ENCODE data around the gene EXD3. TPM values are rescaled to one million over a fixed set of nuclear protein-coding genes. Genes with fewer than 3 reads are reported as not detected.

Gene EXD3
- total RNA-seq, 1 donor from 2014 or later = 16.7 TPM

DNA sequence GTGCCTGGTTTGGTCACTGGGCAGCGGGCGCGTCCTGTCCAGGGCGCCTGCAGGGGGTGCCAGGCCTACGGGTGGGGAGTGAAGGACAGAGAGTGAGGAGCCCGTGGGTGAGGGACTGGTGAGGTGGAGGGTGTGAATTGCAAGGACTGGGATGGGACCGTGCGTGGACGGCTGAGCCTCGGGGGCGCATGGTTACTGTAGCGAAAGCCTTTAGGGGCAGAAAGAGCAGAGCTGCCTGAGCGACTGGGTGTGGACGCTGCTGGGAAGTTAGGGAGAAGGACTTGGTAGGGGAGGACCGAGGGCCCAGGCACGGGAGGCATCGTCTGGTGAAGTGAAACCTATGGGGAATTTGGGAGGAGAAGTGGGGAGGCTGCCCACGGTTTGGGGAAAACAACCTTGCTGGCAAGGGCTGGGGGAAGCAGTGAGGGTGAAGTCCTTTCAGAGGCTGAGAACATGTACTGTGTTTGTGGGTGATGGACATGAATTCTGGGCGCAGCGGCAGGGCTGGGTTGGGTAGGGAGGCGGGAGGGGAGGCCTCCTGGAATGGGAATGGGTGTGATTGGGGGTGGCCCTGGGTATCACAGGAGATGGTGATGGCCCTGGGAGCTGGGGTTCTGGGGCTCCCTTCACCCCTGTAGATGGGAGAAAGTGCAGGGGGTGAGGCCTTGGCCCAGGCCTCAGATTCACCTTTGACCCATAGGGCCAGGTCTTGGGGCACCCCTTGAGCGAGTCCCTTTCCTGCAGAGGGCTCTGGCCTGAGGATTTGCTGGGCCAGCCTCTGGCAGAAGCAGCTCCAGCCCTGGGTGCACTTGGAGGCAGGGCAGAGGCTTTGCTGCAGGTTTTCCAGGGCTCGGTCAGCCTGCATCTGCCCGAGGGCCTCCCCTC lies 147.1 kb downstream of the EXD3 start:
- Histone ChIP-seq H3K4me3 (peak overlapping the region in 1 of 2 donors; percentile 63), H3K27me3 (no peaks in the 10 kb centered on the region), H3K9me3 (no peaks in the 10 kb centered on the region), H3K27ac (peak overlapping the region; percentile 79 to 81), H3K36me3 (peaks cover 28 to 40% of the 10 kb centered on the region in 2 donors), H3K4me1 (peaks cover 4 to 21% of the 10 kb centered on the region in 2 donors)
- TF ChIP-seq, protein P1, sequence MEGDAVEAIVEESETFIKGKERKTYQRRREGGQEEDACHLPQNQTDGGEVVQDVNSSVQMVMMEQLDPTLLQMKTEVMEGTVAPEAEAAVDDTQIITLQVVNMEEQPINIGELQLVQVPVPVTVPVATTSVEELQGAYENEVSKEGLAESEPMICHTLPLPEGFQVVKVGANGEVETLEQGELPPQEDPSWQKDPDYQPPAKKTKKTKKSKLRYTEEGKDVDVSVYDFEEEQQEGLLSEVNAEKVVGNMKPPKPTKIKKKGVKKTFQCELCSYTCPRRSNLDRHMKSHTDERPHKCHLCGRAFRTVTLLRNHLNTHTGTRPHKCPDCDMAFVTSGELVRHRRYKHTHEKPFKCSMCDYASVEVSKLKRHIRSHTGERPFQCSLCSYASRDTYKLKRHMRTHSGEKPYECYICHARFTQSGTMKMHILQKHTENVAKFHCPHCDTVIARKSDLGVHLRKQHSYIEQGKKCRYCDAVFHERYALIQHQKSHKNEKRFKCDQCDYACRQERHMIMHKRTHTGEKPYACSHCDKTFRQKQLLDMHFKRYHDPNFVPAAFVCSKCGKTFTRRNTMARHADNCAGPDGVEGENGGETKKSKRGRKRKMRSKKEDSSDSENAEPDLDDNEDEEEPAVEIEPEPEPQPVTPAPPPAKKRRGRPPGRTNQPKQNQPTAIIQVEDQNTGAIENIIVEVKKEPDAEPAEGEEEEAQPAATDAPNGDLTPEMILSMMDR (IDR thresholded peaks at IDR 0.05) = no peak
- no peak for DNase-seq (ENCODE audit: low spot score in 2 of 2)
- intact Hi-C loops (cut with DNase I) = loop anchor here (2.0 kb wide), 1 partner anchor 21 kb away; the partner anchor contains the start of gene NELFB

DNA sequence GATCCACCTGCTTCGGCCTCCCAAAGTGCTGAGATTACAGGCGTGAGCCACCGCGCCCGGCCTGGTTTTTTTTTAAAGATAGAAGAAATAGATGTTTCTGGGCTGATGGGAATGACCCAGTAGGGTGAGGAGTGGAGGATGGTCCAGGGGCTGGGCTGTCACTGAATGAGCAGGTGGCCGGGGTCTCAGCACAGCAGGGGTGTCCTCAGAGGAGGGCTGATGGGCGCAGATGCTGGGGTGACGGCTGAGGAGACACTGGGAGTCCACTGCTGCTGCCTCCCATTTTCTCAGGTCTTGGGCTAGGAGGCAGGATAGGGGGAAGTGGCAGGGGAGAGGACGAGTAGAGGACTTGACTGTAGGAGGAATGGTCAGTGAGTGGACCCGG lies 147.8 kb downstream of the EXD3 start:
- Histone ChIP-seq H3K36me3 (peaks cover 28 to 41% of the 10 kb centered on the region in 2 donors), H3K27ac (no peak overlapping the region), H3K4me3 (no peak overlapping the region), H3K27me3 (no peaks in the 10 kb centered on the region), H3K4me1 (peaks cover 4 to 21% of the 10 kb centered on the region in 2 donors), H3K9me3 (no peaks in the 10 kb centered on the region)
- no peak for DNase-seq (ENCODE audit: low spot score in 2 of 2)
- TF ChIP-seq, protein P1 (IDR thresholded peaks at IDR 0.05) = no peak
- intact Hi-C loops (cut with DNase I) = no loop called here

DNA sequence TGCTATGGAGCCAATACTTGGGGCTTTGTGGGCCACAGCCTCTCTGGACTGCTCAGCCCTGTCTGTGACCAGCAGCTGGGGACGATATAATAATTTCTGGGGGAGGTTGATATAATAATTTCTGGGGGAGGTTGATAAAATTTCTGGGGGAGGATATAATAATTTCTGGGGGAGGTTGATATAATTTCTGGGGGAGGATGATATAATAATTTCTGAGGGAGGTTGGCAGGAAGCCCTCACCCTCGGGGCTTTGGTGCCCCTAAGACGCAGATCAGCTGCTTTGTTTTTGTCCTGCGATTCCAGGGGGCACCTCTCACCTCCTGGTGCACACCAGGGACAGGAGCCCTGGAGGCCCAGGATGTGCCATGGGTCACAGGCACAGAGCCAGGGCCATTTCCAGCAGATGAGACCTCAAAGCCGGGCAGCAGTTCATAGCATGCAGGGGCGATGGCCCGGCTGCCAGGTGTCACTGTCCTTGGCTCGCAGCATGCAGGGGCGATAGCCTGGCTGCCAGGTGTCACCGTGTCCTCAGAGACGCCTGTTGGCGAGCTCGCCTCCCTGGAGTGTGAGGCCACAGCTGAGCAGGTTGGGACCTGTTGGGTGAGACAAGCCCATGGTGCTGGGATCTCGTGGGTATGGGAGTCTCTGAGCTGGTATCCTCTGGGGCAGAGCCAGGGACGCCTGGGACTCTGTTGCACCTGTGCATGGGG lies 149.2 kb downstream of the EXD3 start:
- Histone ChIP-seq H3K4me1 (peaks cover 10 to 30% of the 10 kb centered on the region in 2 donors), H3K27ac (no peak overlapping the region), H3K36me3 (peaks cover 18 to 28% of the 10 kb centered on the region in 2 donors), H3K27me3 (no peaks in the 10 kb centered on the region), H3K4me3 (no peak overlapping the region), H3K9me3 (no peaks in the 10 kb centered on the region)
- TF ChIP-seq, protein P1 (IDR thresholded peaks at IDR 0.05) = no peak
- intact Hi-C loops (cut with DNase I) = no loop called here
- no peak for DNase-seq (ENCODE audit: low spot score in 2 of 2)

DNA sequence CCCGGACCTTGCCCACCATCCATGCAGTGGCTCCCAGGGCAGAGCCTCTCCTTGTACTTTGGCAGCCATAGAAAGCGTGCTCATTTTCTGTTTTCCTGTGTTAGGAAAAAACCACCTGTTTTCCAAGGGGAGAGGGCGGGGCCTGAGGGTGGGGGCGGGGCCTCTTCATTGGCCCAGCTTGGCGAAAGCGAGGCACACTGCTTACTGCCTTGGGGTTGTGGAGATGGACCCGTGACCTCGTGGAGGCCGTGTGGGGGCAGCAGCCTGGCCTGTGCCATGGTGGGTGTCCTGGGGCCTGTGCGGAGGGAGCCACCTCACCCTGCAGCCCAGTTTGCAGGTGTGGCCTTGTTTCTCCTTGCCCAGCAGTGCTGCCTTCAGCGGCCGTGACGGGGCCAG lies 149.9 kb downstream of the EXD3 start:
- Histone ChIP-seq H3K27me3 (no peaks in the 10 kb centered on the region), H3K4me1 (peaks cover 14 to 35% of the 10 kb centered on the region in 2 donors), H3K4me3 (no peak overlapping the region), H3K27ac (no peak overlapping the region), H3K36me3 (peaks cover 18 to 27% of the 10 kb centered on the region in 2 donors), H3K9me3 (no peaks in the 10 kb centered on the region)
- TF ChIP-seq, protein P1 (IDR thresholded peaks at IDR 0.05) = no peak
- no peak for DNase-seq (ENCODE audit: low spot score in 2 of 2)
- intact Hi-C loops (cut with DNase I) = no loop called here

DNA sequence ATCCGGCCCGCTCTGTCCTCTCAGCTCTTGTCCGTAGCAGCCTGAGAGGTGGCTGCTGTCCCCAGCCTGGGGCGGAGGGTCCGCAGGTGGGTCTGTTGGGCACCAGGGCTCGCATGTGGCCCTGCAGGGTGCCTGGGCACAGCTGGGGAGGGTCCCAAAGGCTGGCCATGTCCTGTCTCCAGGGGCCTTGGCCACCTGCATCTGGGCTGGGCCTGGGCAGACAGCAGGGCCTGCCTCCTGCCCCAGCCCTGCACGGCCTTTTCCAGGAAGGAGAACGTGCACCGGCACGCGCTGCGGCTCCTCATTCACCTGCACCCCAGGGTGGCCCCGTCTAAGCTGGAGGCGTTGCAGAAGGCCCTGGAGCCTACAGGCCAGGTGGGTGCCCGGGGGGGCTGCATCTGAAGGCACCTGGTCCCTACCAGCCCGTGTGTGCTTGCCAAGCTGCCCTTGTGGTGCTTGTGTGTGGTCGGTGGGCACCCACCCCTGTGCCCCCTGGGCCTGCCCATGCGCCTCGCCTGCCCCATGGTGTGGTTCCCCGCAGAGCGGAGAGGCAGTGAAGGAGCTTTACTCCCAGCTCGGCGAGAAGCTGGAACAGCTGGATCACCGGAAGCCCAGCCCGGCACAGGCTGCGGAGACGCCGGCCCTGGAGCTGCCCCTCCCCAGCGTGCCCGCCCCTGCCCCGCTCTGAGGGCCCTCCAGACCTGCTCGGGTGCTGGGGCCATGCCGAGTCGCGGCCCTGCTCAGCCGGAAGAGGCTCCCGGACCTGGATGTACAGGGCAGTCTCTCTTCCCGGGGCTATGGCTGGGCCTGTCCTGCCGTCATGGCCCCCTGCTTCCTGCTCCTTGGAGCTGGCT lies 150.5 kb downstream of the EXD3 start:
- intact Hi-C loops (cut with DNase I) = no loop called here
- TF ChIP-seq, protein P1 (IDR thresholded peaks at IDR 0.05) = no peak
- peaks cover 14 to 35% of the 10 kb centered on the region in 2 donors for H3K4me1 ChIP-seq
- no peaks in the 10 kb centered on the region for H3K9me3 ChIP-seq
- peaks cover 18 to 32% of the 10 kb centered on the region in 2 donors for H3K36me3 ChIP-seq
- H3K4me3 ChIP-seq = no peak overlapping the region
- no peak for DNase-seq (ENCODE audit: low spot score in 2 of 2)
- no peak overlapping the region for H3K27ac ChIP-seq
- no peaks in the 10 kb centered on the region for H3K27me3 ChIP-seq
